ENCODE measurements around the gene BTNL9. TPM values are rescaled to one million over a fixed set of nuclear protein-coding genes. Genes with fewer than 3 reads are reported as not detected.

The BTNL9 gene
- total RNA-seq, 4 donors from 2014 or later: 2.5 to 96.5 (median 15.4) TPM

DNA sequence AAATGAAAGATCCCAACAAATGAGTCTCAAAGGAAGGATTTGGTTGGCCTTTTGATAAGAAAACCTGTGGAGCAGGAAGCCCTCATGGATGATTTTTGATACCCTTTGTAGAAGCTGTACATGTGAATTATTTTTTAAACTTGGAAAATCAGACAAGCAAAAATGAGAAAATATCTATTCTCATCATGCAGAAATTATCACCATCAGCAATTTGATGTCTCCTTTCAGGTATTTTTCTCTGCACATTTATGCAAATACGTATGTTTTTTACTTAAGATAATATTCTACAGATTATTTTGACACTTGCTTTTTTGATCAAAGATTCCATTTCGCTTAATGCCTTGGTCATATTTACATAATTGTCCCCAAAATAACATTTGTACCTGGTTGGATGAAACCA lies 7.2 kb downstream of the BTNL9 start:
- Histone ChIP-seq H3K9me3 (no peaks in the 10 kb centered on the region), H3K27me3 (peaks cover 76% of the 10 kb centered on the region), H3K4me3 (no peak overlapping the region), H3K36me3 (no peaks in the 10 kb centered on the region), H3K4me1 (peaks cover 0 to 4% (median 1%) of the 10 kb centered on the region in 4 donors), H3K27ac (no peak overlapping the region)
- intact Hi-C loops (cut with DNase I; ENCODE audit: low total_unique reads): no loop called here
- DNase-seq: no peak
- WGBS, 2 donors (ENCODE audit: low coverage in 1 of 2): 84 to 86% methylated on average over 2 of the region's 2 CpGs
- no peak for TF ChIP-seq POLR2AphosphoS5 (IDR thresholded peaks at IDR 0.05)
- in situ Hi-C loops (cut with MboI; ENCODE audit: low pct_ligation_motif_present in 1 of 4, low pct_unique_long_range_greater_than_20kb in 1 of 4, low sequenced_read_pairs in 3 of 4): no loop called here

DNA sequence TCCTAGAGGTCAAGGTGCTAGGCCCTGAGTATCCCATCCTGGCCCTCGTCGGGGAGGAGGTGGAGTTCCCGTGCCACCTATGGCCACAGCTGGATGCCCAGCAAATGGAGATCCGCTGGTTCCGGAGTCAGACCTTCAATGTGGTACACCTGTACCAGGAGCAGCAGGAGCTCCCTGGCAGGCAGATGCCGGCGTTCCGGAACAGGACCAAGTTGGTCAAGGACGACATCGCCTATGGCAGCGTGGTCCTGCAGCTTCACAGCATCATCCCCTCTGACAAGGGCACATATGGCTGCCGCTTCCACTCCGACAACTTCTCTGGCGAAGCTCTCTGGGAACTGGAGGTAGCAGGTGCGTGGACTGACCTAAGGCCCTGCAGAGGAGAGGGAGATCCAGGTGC lies 7.9 kb downstream of the BTNL9 start:
- no peak for TF ChIP-seq POLR2A (IDR thresholded peaks at IDR 0.05)
- TF ChIP-seq POLR2AphosphoS5 (IDR thresholded peaks at IDR 0.05): no peak
- TF ChIP-seq, protein P1, sequence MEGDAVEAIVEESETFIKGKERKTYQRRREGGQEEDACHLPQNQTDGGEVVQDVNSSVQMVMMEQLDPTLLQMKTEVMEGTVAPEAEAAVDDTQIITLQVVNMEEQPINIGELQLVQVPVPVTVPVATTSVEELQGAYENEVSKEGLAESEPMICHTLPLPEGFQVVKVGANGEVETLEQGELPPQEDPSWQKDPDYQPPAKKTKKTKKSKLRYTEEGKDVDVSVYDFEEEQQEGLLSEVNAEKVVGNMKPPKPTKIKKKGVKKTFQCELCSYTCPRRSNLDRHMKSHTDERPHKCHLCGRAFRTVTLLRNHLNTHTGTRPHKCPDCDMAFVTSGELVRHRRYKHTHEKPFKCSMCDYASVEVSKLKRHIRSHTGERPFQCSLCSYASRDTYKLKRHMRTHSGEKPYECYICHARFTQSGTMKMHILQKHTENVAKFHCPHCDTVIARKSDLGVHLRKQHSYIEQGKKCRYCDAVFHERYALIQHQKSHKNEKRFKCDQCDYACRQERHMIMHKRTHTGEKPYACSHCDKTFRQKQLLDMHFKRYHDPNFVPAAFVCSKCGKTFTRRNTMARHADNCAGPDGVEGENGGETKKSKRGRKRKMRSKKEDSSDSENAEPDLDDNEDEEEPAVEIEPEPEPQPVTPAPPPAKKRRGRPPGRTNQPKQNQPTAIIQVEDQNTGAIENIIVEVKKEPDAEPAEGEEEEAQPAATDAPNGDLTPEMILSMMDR (IDR thresholded peaks at IDR 0.05): no peak
- TF ChIP-seq EP300 (IDR thresholded peaks at IDR 0.05; ENCODE audit: low read depth): no peak
- Histone ChIP-seq H3K27me3 (peaks cover 75% of the 10 kb centered on the region), H3K36me3 (no peaks in the 10 kb centered on the region), H3K4me3 (no peak overlapping the region), H3K4me1 (peaks cover 0 to 8% (median 6%) of the 10 kb centered on the region in 4 donors), H3K9me3 (no peaks in the 10 kb centered on the region), H3K27ac (no peak overlapping the region)
- in situ Hi-C loops (cut with MboI; ENCODE audit: low pct_ligation_motif_present in 1 of 4, low pct_unique_long_range_greater_than_20kb in 1 of 4, low sequenced_read_pairs in 3 of 4): no loop called here
- 90 to 94% methylated on average over 3 to 15 of the region's 15 CpGs for WGBS, 2 donors (ENCODE audit: low coverage in 1 of 2)
- intact Hi-C loops (cut with DNase I; ENCODE audit: low total_unique reads): no loop called here
- no peak for DNase-seq

DNA sequence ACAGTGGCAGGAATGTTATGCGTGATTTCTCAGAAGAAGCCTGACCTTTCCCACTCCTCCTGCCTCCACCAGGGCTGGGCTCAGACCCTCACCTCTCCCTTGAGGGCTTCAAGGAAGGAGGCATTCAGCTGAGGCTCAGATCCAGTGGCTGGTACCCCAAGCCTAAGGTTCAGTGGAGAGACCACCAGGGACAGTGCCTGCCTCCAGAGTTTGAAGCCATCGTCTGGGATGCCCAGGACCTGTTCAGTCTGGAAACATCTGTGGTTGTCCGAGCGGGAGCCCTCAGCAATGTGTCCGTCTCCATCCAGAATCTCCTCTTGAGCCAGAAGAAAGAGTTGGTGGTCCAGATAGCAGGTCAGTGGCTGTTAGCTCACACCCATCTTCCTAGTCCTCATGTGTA lies 9.9 kb downstream of the BTNL9 start:
- Histone ChIP-seq H3K36me3 (no peaks in the 10 kb centered on the region), H3K4me1 (peaks cover 6 to 19% (median 16%) of the 10 kb centered on the region in 4 donors), H3K4me3 (no peak overlapping the region), H3K27ac (no peak overlapping the region), H3K27me3 (peaks cover 90% of the 10 kb centered on the region), H3K9me3 (no peaks in the 10 kb centered on the region)
- no peak for DNase-seq
- TF ChIP-seq POLR2AphosphoS5 (IDR thresholded peaks at IDR 0.05): no peak
- no peak for TF ChIP-seq EP300 (IDR thresholded peaks at IDR 0.05; ENCODE audit: low read depth)
- TF ChIP-seq POLR2A (IDR thresholded peaks at IDR 0.05): no peak
- TF ChIP-seq, protein P1 (IDR thresholded peaks at IDR 0.05): no peak
- in situ Hi-C loops (cut with MboI; ENCODE audit: low pct_ligation_motif_present in 1 of 4, low pct_unique_long_range_greater_than_20kb in 1 of 4, low sequenced_read_pairs in 3 of 4): no loop called here
- intact Hi-C loops (cut with DNase I; ENCODE audit: low total_unique reads): no loop called here
- WGBS, 2 donors (ENCODE audit: low coverage in 1 of 2): 89% methylated on average over 5 of the region's 5 CpGs; no CpG with 5 or more reads in 1 of the 2 donors

DNA sequence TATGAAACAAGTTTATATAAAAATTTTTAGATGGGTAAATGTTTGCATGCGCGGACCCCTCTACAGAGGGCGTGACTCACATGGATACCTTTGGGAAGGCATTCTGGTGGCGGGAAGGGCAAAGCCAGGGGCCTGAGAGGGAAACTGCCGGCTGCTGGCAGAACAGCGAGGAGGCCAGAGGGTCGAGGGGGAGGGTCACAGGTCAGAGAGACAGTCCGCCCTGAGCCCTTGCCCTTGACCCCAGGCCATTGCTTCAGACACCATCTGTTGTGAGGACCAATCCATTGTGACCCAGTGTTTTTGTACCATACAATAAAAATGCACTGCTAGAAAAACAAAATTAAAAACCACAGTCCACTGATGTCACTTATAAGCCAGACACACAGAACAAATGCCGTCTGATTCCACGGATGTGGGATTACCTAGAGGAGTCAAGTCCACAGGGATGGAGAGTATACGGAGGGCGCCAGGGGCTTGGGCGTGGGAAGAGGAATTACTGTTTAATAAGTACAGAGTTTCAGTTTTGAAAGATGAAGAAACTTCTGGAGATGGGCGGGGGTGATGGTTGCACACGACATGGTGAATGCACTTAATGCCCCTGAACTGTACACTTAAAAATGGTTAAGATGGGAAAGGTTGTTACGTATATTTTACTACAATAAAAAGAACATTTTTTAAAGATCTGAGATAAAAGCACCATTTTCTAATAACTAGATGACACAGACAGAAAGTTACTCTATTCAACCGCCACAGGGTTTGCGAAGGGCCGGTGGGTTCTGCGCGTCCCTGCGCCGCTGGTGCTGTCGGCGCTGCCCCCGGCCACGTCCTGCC lies 12.0 kb downstream of the BTNL9 start:
- WGBS, 2 donors (ENCODE audit: low coverage in 1 of 2): 24 to 27% methylated on average over 14 to 27 of the region's 27 CpGs
- Histone ChIP-seq H3K36me3 (no peaks in the 10 kb centered on the region), H3K27ac (no peak overlapping the region), H3K4me1 (peaks cover 6 to 19% (median 16%) of the 10 kb centered on the region in 4 donors), H3K9me3 (no peaks in the 10 kb centered on the region), H3K27me3 (peaks cover 94% of the 10 kb centered on the region), H3K4me3 (peak overlapping the region in 3 of 4 donors; percentile 36 to 60 (median 55))
- no peak for DNase-seq
- TF ChIP-seq, protein P1 (IDR thresholded peaks at IDR 0.05): no peak
- TF ChIP-seq EP300 (IDR thresholded peaks at IDR 0.05; ENCODE audit: low read depth) (no peak), POLR2A (IDR thresholded peaks at IDR 0.05) (no peak), POLR2AphosphoS5 (IDR thresholded peaks at IDR 0.05) (no peak)
- intact Hi-C loops (cut with DNase I; ENCODE audit: low total_unique reads) (no loop called here), in situ Hi-C loops (cut with MboI; ENCODE audit: low pct_ligation_motif_present in 1 of 4, low pct_unique_long_range_greater_than_20kb in 1 of 4, low sequenced_read_pairs in 3 of 4) (no loop called here)

Data from transverse colon (tissue), 4 donors.